Breast epithelium (tissue), 3 donors: ENCODE data around the gene TUB.

Experiments
- POLR2A ChIP-seq: fragments of 450-650 bp; IDR thresholded peaks from one replicate; pipeline ENCODE4 v1.6.1; 2016; ENCODE audit warnings: antibody characterized with exemption, mild to moderate bottlenecking, moderate library complexity
- TF ChIP-seq, protein P1 (sequence below), 3 donors: fragments of 450-650 bp; IDR thresholded peaks; one replicate each; pipeline ENCODE4 v1.5.1; 2016 to 2017; ENCODE audit warnings: antibody characterized with exemption in 3 of 3, mild to moderate bottlenecking in 3 of 3, moderate library complexity in 3 of 3

- TF ChIP-seq POLR2A: no peak
- TF ChIP-seq, protein P1, sequence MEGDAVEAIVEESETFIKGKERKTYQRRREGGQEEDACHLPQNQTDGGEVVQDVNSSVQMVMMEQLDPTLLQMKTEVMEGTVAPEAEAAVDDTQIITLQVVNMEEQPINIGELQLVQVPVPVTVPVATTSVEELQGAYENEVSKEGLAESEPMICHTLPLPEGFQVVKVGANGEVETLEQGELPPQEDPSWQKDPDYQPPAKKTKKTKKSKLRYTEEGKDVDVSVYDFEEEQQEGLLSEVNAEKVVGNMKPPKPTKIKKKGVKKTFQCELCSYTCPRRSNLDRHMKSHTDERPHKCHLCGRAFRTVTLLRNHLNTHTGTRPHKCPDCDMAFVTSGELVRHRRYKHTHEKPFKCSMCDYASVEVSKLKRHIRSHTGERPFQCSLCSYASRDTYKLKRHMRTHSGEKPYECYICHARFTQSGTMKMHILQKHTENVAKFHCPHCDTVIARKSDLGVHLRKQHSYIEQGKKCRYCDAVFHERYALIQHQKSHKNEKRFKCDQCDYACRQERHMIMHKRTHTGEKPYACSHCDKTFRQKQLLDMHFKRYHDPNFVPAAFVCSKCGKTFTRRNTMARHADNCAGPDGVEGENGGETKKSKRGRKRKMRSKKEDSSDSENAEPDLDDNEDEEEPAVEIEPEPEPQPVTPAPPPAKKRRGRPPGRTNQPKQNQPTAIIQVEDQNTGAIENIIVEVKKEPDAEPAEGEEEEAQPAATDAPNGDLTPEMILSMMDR (IDR thresholded peaks at IDR 0.05): no peak
Observed at GRCh38 chr11:8067567-8067928, 13.5 kb upstream of the TUB start.
